Erythroblast (primary cell): ENCODE results near the gene CAMSAP2.

Experiments
- GATA1 ChIP-seq: IDR thresholded peaks from 2 replicates; pipeline ENCODE4 v1.6.1; 2011; ENCODE audit warnings: low read depth, mild to moderate bottlenecking, control low read depth, low read length, moderate library complexity
- POLR2A ChIP-seq: IDR thresholded peaks from 2 replicates; pipeline ENCODE4 v1.6.1; 2011; ENCODE audit warnings: mild to moderate bottlenecking, low read length

- TF ChIP-seq POLR2A (no peak), GATA1 (no peak)
These were observed 67.0 kb downstream of the CAMSAP2 start for GRCh38 chr1:200805719-200806118.
